ENCODE data around the gene PCDHGA12. TPM values are rescaled to one million over a fixed set of nuclear protein-coding genes. Genes with fewer than 3 reads are reported as not detected.
"Not testable (repeated sequence)": the region's sequence is repeated elsewhere in the genome, so short reads cannot be mapped to it uniquely, and the experiment has no call there.

PCDHGA12 gene
- total and polyA plus RNA-seq, 3 experiments from 2014 or later, result 0.09 TPM; not detected in 2

DNA sequence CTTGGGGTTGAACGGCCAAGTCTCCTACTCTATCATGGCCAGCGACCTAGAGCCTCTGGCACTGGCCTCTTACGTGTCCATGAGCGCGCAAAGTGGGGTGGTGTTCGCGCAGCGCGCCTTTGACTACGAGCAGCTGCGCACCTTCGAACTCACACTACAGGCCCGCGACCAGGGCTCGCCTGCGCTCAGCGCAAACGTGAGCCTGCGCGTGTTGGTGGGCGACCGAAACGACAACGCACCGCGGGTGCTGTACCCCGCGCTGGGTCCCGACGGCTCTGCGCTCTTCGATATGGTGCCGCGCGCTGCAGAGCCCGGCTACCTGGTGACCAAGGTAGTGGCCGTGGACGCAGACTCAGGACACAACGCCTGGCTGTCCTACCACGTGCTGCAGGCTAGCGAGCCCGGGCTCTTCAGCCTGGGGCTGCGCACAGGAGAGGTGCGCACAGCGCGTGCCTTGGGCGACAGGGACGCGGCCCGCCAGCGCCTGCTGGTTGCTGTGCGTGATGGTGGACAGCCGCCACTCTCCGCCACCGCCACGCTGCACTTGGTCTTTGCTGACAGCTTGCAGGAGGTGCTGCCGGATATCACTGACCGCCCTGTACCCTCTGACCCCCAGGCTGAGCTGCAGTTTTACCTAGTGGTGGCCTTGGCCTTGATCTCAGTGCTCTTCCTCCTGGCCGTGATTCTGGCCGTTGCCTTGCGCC lies 30.6 kb upstream of the PCDHGA12 start:
- Mint-ChIP-seq H3K9me3 (peaks cover 14 to 56% (median 53%) of the 10 kb centered on the region in 5 donors), H3K4me1 (no peaks in the 10 kb centered on the region), H3K36me3 (peaks cover 0 to 5% (median 3%) of the 10 kb centered on the region in 3 donors), H3K4me3 (peak overlapping the region in 1 of 7 donors; percentile 54), H3K27ac (no peak overlapping the region), H3K27me3 (peaks cover 57 to 62% of the 10 kb centered on the region in 2 donors)
- peaks cover 18% of the 10 kb centered on the region for H3K27me3 ChIP-seq (ENCODE audit: insufficient read depth, low read length, poor library complexity, severe bottlenecking)
- H3K27ac ChIP-seq (ENCODE audit: low read depth, low read length), result no peak overlapping the region
- ChIA-PET CTCF (no interaction called here), POLR2A (no interaction called here)
- no peak for DNase-seq
- no peaks in the 10 kb centered on the region for H3K9me3 ChIP-seq (ENCODE audit: low read length)
- no peaks in the 10 kb centered on the region for H3K36me3 ChIP-seq (ENCODE audit: insufficient read depth, low read length)
- H3K4me1 ChIP-seq (ENCODE audit: insufficient read depth, low read length), result no peaks in the 10 kb centered on the region
- no peak overlapping the region for H3K4me3 ChIP-seq (ENCODE audit: low read length)

DNA sequence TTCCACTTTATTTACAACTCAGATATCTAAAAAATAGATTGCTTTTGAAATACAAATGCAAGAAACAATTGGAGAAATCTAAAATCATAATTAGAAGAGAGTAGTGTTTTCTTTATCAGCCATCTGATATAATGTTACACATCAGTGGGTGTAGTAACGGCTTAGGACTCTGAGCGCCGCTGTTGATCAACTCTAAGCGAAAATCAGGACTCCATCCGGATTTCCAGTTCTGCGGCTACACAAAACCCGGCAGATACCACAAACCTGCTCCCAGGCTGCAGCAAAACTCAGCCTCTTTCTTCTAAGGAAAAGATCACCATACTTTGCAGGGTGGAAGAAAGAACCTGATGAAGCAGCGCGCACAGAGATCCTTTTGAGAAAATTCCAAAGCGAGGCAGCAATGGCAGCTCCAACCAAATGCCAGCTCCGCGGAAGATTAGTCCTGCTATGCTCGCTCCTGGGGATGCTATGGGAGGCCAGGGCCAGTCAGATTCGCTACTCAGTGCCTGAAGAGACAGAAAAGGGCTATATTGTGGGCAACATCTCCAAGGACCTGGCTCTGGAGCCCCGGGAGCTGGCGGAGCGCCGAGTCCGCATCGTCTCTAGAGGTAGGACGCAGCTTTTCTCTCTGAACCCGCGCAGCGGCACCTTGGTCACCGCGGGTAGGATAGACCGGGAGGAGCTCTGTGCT lies 27.6 kb upstream of the PCDHGA12 start, which contains the start of gene PCDHGA9:
PCDHGA9 (plus strand) TSS at position 226 of the 691 bp plus-strand sequence; CDS start at position 401, 175 bp downstream.
- Histone ChIP-seq H3K4me1 (ENCODE audit: insufficient read depth, low read length) (no peaks in the 10 kb centered on the region), H3K27ac (ENCODE audit: low read depth, low read length) (no peak within 1 kb of the TSS), H3K4me3 (ENCODE audit: low read length) (peak within 1 kb of the TSS; percentile 13), H3K36me3 (ENCODE audit: insufficient read depth, low read length) (no peaks in the 10 kb centered on the region), H3K27me3 (ENCODE audit: insufficient read depth, low read length, poor library complexity, severe bottlenecking) (peaks cover 25% of the 10 kb centered on the region), H3K9me3 (ENCODE audit: low read length) (no peaks in the 10 kb centered on the region)
- Mint-ChIP-seq H3K4me1 (no peaks in the 10 kb centered on the region), H3K27me3 (peaks cover 60 to 72% of the 10 kb centered on the region in 2 donors), H3K36me3 (peaks cover 0 to 9% (median 3%) of the 10 kb centered on the region in 3 donors), H3K4me3 (peak within 1 kb of the TSS in 5 of 7 donors; percentile 50 to 82 (median 60)), H3K27ac (no peak within 1 kb of the TSS), H3K9me3 (peaks cover 17 to 59% (median 46%) of the 10 kb centered on the region in 5 donors)
- ChIA-PET POLR2A (no interaction called here), CTCF (interaction anchor here (1.0 kb wide), 1 partner anchor 10 kb away, joined by 3 read pairs; the partner anchor contains the start of gene PCDHGA10)
- no peak for DNase-seq

DNA sequence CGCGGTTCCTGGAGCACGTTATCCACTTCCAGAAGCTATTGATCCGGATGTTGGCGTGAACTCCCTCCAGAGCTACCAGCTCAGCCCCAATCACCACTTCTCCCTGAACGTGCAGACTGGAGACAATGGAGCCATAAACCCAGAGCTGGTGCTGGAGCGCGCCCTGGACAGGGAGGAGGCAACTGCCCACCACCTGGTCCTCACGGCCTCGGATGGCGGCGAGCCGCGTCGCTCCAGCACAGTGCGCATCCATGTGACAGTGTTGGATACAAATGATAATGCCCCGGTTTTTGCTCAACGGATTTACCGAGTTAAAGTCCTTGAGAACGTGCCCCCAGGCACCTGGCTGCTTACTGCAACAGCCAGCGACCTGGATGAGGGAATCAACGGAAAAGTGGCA lies 26.9 kb upstream of the PCDHGA12 start:
- DNase-seq, result no peak
- Mint-ChIP-seq H3K27ac (no peak overlapping the region), H3K4me3 (no peak overlapping the region), H3K4me1 (peaks cover 0 to 2% (median 0%) of the 10 kb centered on the region in 3 donors), H3K27me3 (peaks cover 64 to 77% of the 10 kb centered on the region in 2 donors), H3K36me3 (peaks cover 0 to 12% (median 3%) of the 10 kb centered on the region in 3 donors), H3K9me3 (peaks cover 17 to 64% (median 49%) of the 10 kb centered on the region in 5 donors)
- peaks cover 25% of the 10 kb centered on the region for H3K27me3 ChIP-seq (ENCODE audit: insufficient read depth, low read length, poor library complexity, severe bottlenecking)
- H3K36me3 ChIP-seq (ENCODE audit: insufficient read depth, low read length), result no peaks in the 10 kb centered on the region
- POLR2A ChIA-PET, result no interaction called here
- no peaks in the 10 kb centered on the region for H3K9me3 ChIP-seq (ENCODE audit: low read length)
- H3K4me1 ChIP-seq (ENCODE audit: insufficient read depth, low read length), result no peaks in the 10 kb centered on the region
- H3K27ac ChIP-seq (ENCODE audit: low read depth, low read length), result no peak overlapping the region
- H3K4me3 ChIP-seq (ENCODE audit: low read length), result no peak overlapping the region
- CTCF ChIA-PET, result interaction anchor here (1.0 kb wide), 1 partner anchor 9 kb away, joined by 3 read pairs; the partner anchor contains the start of gene PCDHGA10

DNA sequence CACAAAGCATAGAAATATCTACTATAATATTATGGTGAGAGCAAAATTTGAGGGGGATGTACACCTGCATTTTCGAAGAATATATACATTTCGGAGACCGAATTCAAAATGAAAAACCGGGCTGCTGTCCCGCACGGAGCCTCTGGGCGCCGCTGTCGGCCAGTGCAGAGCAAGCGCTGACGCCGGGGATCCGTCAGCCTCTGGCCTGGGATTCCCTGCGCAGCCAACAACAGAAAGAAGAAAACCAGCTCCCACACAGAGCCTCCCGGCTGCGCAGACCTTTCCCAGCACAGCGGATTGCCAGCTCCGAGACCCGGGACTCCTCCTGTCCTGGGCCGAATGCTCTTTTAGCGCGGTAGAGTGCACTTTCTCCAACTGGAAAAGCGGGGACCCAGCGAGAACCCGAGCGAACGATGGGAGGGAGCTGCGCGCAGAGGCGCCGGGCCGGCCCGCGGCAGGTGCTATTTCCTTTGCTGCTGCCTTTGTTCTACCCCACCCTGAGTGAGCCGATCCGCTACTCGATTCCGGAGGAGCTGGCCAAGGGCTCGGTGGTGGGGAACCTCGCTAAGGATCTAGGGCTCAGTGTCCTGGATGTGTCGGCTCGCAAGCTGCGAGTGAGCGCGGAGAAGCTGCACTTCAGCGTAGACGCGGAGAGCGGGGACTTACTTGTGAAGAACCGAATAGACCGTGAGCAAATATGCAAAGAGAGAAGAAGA lies 22.4 kb upstream of the PCDHGA12 start, which contains the start of gene PCDHGB6:
PCDHGB6 (plus strand) TSS at position 232 of the 716 bp plus-strand sequence; CDS start at position 414, 182 bp downstream.
- H3K9me3 Mint-ChIP-seq, result peaks cover 20 to 62% (median 48%) of the 10 kb centered on the region in 5 donors
- peak within 1 kb of the TSS in 3 of 7 donors; percentile 25 to 44 (median 26) for H3K4me3 Mint-ChIP-seq
- peaks cover 71 to 77% of the 10 kb centered on the region in 2 donors for H3K27me3 Mint-ChIP-seq
- DNase-seq, result peak in 1 of 5 donors; percentile 13
- H3K4me1 ChIP-seq (ENCODE audit: insufficient read depth, low read length); POLR2A ChIA-PET; H3K36me3 ChIP-seq (ENCODE audit: insufficient read depth, low read length); H3K4me1 Mint-ChIP-seq; H3K9me3 ChIP-seq (ENCODE audit: low read length); H3K4me3 ChIP-seq (ENCODE audit: low read length); H3K27ac ChIP-seq (ENCODE audit: low read depth, low read length): not testable (repeated sequence)
- H3K36me3 Mint-ChIP-seq, result peaks cover 0 to 12% (median 1%) of the 10 kb centered on the region in 3 donors
- CTCF ChIA-PET, result interaction anchor here (0.8 to 1.5 kb wide), 3 partner anchors 9 to 159 kb away, joined by 3 to 4 read pairs (median 3); partner anchors contain the start of gene PCDHGB7
- peaks cover 41% of the 10 kb centered on the region for H3K27me3 ChIP-seq (ENCODE audit: insufficient read depth, low read length, poor library complexity, severe bottlenecking)
- H3K27ac Mint-ChIP-seq, result peak within 1 kb of the TSS in 2 of 8 donors; percentile 26 to 93

DNA sequence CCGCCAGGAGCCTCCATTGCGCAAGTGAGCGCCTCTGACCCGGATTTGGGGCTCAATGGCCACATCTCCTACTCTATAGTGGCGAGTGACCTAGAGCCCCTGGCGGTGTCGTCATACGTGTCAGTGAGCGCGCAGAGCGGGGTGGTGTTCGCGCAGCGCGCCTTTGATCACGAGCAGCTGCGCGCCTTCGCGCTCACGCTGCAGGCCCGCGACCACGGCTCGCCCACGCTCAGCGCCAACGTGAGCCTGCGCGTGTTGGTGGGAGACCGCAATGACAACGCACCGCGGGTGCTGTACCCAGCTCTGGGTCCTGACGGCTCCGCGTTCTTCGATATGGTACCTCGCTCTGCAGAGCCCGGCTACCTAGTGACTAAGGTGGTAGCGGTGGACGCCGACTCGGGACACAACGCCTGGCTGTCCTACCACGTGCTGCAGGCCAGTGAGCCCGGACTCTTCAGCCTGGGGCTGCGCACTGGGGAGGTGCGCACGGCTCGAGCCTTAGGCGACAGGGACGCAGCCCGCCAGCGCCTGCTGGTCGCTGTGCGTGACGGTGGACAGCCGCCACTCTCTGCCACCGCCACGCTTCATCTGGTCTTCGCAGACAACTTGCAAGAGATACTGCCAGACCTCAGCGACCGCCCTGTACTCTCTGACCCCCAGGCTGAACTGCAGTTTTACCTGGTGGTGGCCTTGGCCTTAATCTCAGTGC lies 20.6 kb upstream of the PCDHGA12 start:
- no peaks in the 10 kb centered on the region for H3K36me3 ChIP-seq (ENCODE audit: insufficient read depth, low read length)
- Mint-ChIP-seq H3K27me3 (peaks cover 72 to 79% of the 10 kb centered on the region in 2 donors), H3K4me3 (no peak overlapping the region), H3K9me3 (peaks cover 23 to 61% (median 56%) of the 10 kb centered on the region in 5 donors), H3K36me3 (peaks cover 0 to 17% (median 4%) of the 10 kb centered on the region in 3 donors), H3K27ac (peak overlapping the region in 1 of 8 donors; percentile 83), H3K4me1 (peaks cover 16 to 20% (median 17%) of the 10 kb centered on the region in 3 donors)
- H3K9me3 ChIP-seq (ENCODE audit: low read length), result no peaks in the 10 kb centered on the region
- H3K4me3 ChIP-seq (ENCODE audit: low read length), result no peak overlapping the region
- no peak overlapping the region for H3K27ac ChIP-seq (ENCODE audit: low read depth, low read length)
- H3K4me1 ChIP-seq (ENCODE audit: insufficient read depth, low read length), result peaks cover 7% of the 10 kb centered on the region
- ChIA-PET CTCF (no interaction called here), POLR2A (no interaction called here)
- peaks cover 54% of the 10 kb centered on the region for H3K27me3 ChIP-seq (ENCODE audit: insufficient read depth, low read length, poor library complexity, severe bottlenecking)
- DNase-seq, result no peak

DNA sequence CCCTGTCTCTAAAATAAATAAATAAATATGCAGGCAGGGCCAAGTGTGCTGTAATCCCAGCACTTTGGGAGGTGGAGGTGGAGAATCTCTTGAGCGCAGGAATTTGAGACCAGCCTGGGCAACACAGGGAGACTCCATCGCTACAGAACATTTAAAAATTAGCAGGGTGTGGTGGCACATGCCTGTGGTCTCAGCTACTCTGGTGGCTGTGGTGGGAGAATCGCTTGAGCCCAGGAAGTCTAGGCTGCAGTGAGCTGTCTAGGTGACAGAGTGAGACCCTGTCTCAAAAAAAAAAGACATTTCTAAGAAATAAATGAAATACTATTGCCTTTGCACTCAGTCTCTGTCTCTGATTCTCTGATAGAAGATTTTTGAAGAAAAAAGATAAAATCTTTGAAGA lies 18.7 kb upstream of the PCDHGA12 start:
- H3K4me1 Mint-ChIP-seq, result peaks cover 17 to 26% (median 18%) of the 10 kb centered on the region in 3 donors
- Histone ChIP-seq H3K4me1 (ENCODE audit: insufficient read depth, low read length) (peaks cover 7% of the 10 kb centered on the region), H3K27me3 (ENCODE audit: insufficient read depth, low read length, poor library complexity, severe bottlenecking) (peaks cover 57% of the 10 kb centered on the region), H3K27ac (ENCODE audit: low read depth, low read length) (no peak overlapping the region), H3K9me3 (ENCODE audit: low read length) (no peaks in the 10 kb centered on the region), H3K4me3 (ENCODE audit: low read length) (no peak overlapping the region), H3K36me3 (ENCODE audit: insufficient read depth, low read length) (no peaks in the 10 kb centered on the region)
- peaks cover 16 to 58% (median 55%) of the 10 kb centered on the region in 5 donors for H3K9me3 Mint-ChIP-seq
- H3K4me3 Mint-ChIP-seq, result no peak overlapping the region
- CTCF ChIA-PET, result no interaction called here
- H3K36me3 Mint-ChIP-seq, result peaks cover 0 to 16% (median 4%) of the 10 kb centered on the region in 3 donors
- POLR2A ChIA-PET, result no interaction called here
- H3K27me3 Mint-ChIP-seq, result peaks cover 67 to 76% of the 10 kb centered on the region in 2 donors
- H3K27ac Mint-ChIP-seq, result no peak overlapping the region
- DNase-seq, result no peak

DNA sequence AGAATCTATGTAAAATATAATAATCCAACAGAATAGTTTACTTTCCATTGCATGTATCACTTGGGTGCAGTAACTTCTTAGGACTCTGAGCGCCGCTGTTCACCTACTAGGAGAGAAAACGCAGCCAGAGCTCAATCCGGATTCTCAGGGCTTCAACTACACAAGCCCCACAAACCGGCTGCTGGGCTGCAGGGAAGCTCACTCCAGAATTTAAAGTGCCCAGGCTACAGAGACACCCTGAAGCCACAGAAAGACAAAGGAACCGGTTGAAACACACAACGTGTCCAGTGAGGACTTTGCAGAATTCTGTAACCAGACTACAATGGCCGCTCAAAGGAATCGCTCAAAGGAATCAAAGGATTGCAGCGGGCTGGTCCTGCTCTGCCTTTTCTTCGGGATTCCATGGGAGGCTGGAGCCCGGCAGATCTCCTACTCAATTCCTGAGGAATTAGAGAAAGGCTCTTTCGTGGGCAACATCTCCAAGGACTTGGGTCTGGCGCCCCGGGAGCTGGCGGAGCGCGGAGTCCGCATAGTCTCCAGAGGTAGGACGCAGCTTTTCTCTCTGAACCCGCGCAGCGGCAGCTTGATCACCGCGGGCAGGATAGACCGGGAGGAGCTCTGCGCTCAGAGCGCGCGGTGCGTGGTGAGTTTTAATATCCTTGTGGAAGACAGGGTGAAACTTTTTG lies 17.3 kb upstream of the PCDHGA12 start, which contains the start of gene PCDHGA10:
PCDHGA10 (plus strand) TSS at position 134 of the 686 bp plus-strand sequence; CDS start at position 323, 189 bp downstream.
- Mint-ChIP-seq H3K27me3 (peaks cover 63 to 77% of the 10 kb centered on the region in 2 donors), H3K9me3 (peaks cover 16 to 57% (median 55%) of the 10 kb centered on the region in 5 donors), H3K27ac (peak within 1 kb of the TSS in 2 of 8 donors; percentile 10 to 38), H3K4me1 (peaks cover 20 to 29% (median 21%) of the 10 kb centered on the region in 3 donors), H3K4me3 (peak within 1 kb of the TSS; percentile 77 to 95 (median 84)), H3K36me3 (peaks cover 0 to 19% (median 4%) of the 10 kb centered on the region in 3 donors)
- ChIA-PET POLR2A (no interaction called here), CTCF (interaction anchor here (0.7 to 2.1 kb wide), 12 partner anchors 10 to 151 kb away, joined by 3 to 10 read pairs (median 4); partner anchors contain the start of genes PCDHGA9 and TAF7)
- H3K4me3 ChIP-seq (ENCODE audit: low read length), result peak within 1 kb of the TSS; percentile 77
- no peak within 1 kb of the TSS for H3K27ac ChIP-seq (ENCODE audit: low read depth, low read length)
- no peaks in the 10 kb centered on the region for H3K36me3 ChIP-seq (ENCODE audit: insufficient read depth, low read length)
- peaks cover 7% of the 10 kb centered on the region for H3K4me1 ChIP-seq (ENCODE audit: insufficient read depth, low read length)
- H3K9me3 ChIP-seq (ENCODE audit: low read length), result no peaks in the 10 kb centered on the region
- peaks cover 59% of the 10 kb centered on the region for H3K27me3 ChIP-seq (ENCODE audit: insufficient read depth, low read length, poor library complexity, severe bottlenecking)
- DNase-seq, result peak; percentile 33 to 61 (median 41)

Data from CD8-positive, alpha-beta memory T cell (primary cell).